Neural crest cell (in vitro differentiated cells): ENCODE data around the gene MYO7A. TPM values are rescaled to one million over a fixed set of nuclear protein-coding genes. Genes with fewer than 3 reads are reported as not detected.

Experiments used
- DNase-seq: peaks from one replicate; pipeline ENCODE4 v3.0.0; 2021; ENCODE audit warnings: low read depth, mixed read lengths, low spot score
- H3K27ac Mint-ChIP-seq: one replicate; pipeline ENCODE4 v1.8.0; 2021; ENCODE audit warnings: mild to moderate bottlenecking, mixed read lengths; ENCODE audit not compliant: unreplicated experiment
- H3K27me3 Mint-ChIP-seq: 2 replicates; pipeline ENCODE4 v1.8.0; 2021; ENCODE audit warnings: low read depth, mild to moderate bottlenecking, mixed read lengths
- H3K36me3 Mint-ChIP-seq: 2 replicates; pipeline ENCODE4 v1.8.0; 2021; ENCODE audit warnings: low read depth, mild to moderate bottlenecking, mixed read lengths
- H3K4me1 Mint-ChIP-seq: 2 replicates; pipeline ENCODE4 v1.8.0; 2021; ENCODE audit warnings: mixed read lengths
- H3K4me3 Mint-ChIP-seq: one replicate; pipeline ENCODE4 v1.8.0; 2021; ENCODE audit warnings: mild to moderate bottlenecking, mixed read lengths
- H3K9me3 Mint-ChIP-seq: 2 replicates; pipeline ENCODE4 v1.8.0; 2021; ENCODE audit warnings: mixed read lengths
- CTCF ChIP-seq: fragments of 200-600 bp; sonication (generic); conservative IDR thresholded peaks from 2 replicates; pipeline ENCODE4 v1.5.0; 2021; ENCODE audit warnings: antibody characterized with exemption, mild to moderate bottlenecking
- total RNA-seq: library from RNA; stranded (reverse); gene quantifications from 2 replicates; pipeline ENCODE4 v1.2.1, GENCODE V29; 2021

Gene MYO7A
- total RNA-seq, 1 donor from 2014 or later = 2.5 TPM

GRCh38 chr11:77155082-77155475 is 27.0 kb downstream of the MYO7A start:
- Mint-ChIP-seq H3K4me1 (peaks cover 15% of the 10 kb centered on the region), H3K27me3 (no peaks in the 10 kb centered on the region), H3K27ac (no peak overlapping the region), H3K4me3 (no peak overlapping the region), H3K9me3 (no peaks in the 10 kb centered on the region), H3K36me3 (no peaks in the 10 kb centered on the region)
- no peak for DNase-seq
- no peak for TF ChIP-seq CTCF

- Mint-ChIP-seq H3K27me3 (no peaks in the 10 kb centered on the region), H3K4me3 (no peak overlapping the region), H3K4me1 (peaks cover 11% of the 10 kb centered on the region), H3K9me3 (no peaks in the 10 kb centered on the region), H3K36me3 (no peaks in the 10 kb centered on the region), H3K27ac (no peak overlapping the region)
- no peak for DNase-seq
- no peak for TF ChIP-seq CTCF
Observed at GRCh38 chr11:77155556-77156130, 27.6 kb downstream of the MYO7A start.

GRCh38 chr11:77156396-77157195 is 28.6 kb downstream of the MYO7A start:
- DNase-seq = no peak
- Mint-ChIP-seq H3K4me1 (peaks cover 11% of the 10 kb centered on the region), H3K4me3 (no peak overlapping the region), H3K9me3 (no peaks in the 10 kb centered on the region), H3K27me3 (no peaks in the 10 kb centered on the region), H3K36me3 (no peaks in the 10 kb centered on the region), H3K27ac (no peak overlapping the region)
- no peak for TF ChIP-seq CTCF

- H3K4me1 Mint-ChIP-seq = peaks cover 5% of the 10 kb centered on the region
- H3K9me3 Mint-ChIP-seq = no peaks in the 10 kb centered on the region
- no peaks in the 10 kb centered on the region for H3K36me3 Mint-ChIP-seq
- no peaks in the 10 kb centered on the region for H3K27me3 Mint-ChIP-seq
- no peak overlapping the region for H3K4me3 Mint-ChIP-seq
- no peak for DNase-seq
- peak overlapping the region; percentile 6 for H3K27ac Mint-ChIP-seq
- no peak for TF ChIP-seq CTCF
Observed at GRCh38 chr11:77158041-77158695, 30.1 kb downstream of the MYO7A start.

GRCh38 chr11:77159219-77159936 is 31.3 kb downstream of the MYO7A start:
- no peak for DNase-seq
- H3K36me3 Mint-ChIP-seq = no peaks in the 10 kb centered on the region
- H3K4me1 Mint-ChIP-seq = no peaks in the 10 kb centered on the region
- no peaks in the 10 kb centered on the region for H3K9me3 Mint-ChIP-seq
- H3K4me3 Mint-ChIP-seq = no peak overlapping the region
- TF ChIP-seq CTCF = no peak
- H3K27ac Mint-ChIP-seq = no peak overlapping the region
- H3K27me3 Mint-ChIP-seq = no peaks in the 10 kb centered on the region
